ENCODE data around the gene GSTA4.

GSTA4 gene

GRCh38 chr6:52995089-52995912 is at the start of gene GSTA4:
Gene GSTA4, minus strand, starts transcription at chr6:52995284. Its CDS starts 1,041 bp downstream, at chr6:52994243.
- peak; percentile 95 for DNase-seq

DNA sequence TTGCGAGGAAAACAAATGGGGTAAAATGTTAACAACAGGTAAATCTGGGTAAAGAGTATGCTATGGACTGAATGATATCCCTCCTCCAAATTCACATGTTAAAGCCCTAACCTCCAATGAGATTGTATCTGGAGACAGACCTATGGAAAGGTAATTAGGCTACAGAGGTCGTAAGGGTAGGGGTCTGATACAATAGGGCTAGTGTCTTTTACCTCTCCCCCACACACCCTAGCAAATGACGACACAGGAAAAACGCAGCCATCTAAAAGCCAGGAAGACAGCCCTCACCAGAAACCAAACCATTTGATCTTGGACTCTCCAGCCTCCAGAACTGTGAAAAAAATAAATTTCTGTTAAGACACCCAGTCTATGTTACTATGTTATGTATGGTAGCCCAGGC is 49.5 kb upstream of the GSTA4 start:
- no peak for DNase-seq

DNA sequence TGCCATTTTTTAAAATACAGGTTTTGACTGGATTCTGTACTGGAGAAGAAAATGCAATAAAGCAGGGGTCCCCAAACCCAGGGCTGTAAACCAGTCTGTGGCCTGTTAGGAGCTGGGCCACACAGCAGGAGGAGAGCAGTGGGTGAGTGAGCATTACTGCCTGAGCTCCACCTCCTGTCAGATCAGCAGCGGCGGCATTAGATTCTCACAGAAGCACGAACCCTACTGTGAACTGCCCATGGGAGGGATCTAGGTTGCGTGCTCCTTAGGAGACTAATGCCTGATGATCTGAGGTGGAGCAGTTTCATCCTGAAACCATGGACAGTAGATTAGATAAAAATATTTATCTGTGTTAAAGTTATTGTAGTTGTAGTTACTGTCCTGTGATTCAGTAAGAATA is 49.0 kb upstream of the GSTA4 start:
- DNase-seq = no peak

GRCh38 chr6:53043581-53043980 is 48.5 kb upstream of the GSTA4 start:
- DNase-seq = no peak

DNA sequence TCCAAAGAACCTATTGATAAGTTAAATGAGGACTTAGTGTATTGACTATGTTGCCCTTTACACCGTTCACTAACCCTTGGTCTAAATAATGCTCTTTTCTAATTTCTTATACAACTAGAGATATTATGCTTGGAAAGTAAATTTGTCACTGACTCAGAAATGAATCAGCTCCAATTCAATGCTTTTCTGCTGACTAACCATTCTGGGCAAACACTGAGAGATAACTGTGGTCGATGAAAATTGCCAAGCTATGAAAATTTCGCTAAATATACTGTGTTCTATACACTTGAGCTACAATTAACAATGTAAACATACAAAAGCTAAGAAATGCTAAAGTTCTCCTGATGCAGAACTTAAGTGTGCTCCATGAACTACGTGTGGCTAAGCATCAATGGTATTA is 47.0 kb upstream of the GSTA4 start:
- no peak for DNase-seq

- no peak for DNase-seq
Measured at GRCh38 chr6:53041356-53041755, 46.3 kb upstream of the GSTA4 start.

- DNase-seq = no peak
Measured at GRCh38 chr6:53038596-53038995, 43.5 kb upstream of the GSTA4 start.

GRCh38 chr6:53038141-53038540 is 43.1 kb upstream of the GSTA4 start:
- no peak for DNase-seq

GRCh38 chr6:53035549-53036213 is 40.6 kb upstream of the GSTA4 start:
- DNase-seq = no peak

DNA sequence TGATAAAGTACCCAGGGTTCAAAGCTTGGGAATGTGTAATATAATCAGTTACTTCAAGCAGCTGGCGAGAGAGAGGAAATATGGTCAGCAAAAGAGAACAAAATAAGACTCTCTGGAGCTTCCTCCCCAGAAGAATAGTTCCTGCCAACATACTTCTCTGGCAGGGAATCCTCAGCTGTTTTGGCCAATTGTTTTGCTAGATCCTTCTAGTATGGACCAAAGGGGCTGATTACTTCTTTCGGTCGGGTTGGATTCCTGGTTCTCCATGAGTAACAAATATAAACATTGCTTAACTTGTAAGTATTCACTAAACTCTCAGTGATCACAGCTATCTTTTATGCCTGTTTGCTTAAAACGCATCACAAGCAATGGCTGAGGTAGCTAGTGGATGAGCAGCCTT is 38.7 kb upstream of the GSTA4 start:
- DNase-seq = no peak

GRCh38 chr6:53032849-53033248 is 37.8 kb upstream of the GSTA4 start:
- DNase-seq = no peak

- DNase-seq = no peak
Measured at GRCh38 chr6:53031281-53031680, 36.2 kb upstream of the GSTA4 start.

DNA sequence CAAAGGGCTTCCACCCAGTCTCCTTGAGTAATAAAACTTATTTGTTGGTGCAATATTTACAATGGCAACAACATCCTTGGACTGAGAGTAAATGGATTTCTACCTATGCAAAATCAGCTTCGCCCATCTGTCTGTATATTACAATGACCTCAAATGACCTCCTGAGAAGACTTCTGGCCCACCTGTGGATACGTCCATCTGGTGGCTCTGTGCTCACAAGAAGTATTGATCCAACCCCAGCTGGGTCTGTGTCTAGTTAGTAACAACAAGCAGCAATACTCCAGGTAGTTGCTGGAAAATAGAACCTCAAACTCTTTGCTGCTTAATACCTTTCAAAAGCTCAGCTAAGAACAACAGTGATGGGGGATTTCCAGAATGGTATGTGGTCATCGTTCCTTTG is 34.7 kb upstream of the GSTA4 start:
- DNase-seq = no peak

DNA sequence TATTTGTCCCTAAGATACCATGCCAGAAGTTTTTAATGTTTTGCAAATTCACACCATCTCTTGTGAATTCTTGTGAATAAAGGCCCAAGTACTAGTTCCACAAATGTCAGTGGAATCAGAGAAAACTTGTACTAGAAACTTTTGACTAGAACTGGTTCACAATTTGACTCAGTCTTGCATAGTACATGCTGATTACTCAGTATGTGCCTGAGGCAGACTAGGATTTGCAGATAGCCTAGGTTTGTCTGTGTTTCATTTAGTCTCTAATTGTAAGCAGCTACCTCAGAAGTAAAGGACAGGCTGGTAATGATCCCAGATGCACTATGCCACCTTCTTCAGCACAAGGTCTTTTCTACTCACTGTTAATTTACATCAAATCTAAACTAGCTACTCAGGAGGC is 34.2 kb upstream of the GSTA4 start:
- no peak for DNase-seq

DNA sequence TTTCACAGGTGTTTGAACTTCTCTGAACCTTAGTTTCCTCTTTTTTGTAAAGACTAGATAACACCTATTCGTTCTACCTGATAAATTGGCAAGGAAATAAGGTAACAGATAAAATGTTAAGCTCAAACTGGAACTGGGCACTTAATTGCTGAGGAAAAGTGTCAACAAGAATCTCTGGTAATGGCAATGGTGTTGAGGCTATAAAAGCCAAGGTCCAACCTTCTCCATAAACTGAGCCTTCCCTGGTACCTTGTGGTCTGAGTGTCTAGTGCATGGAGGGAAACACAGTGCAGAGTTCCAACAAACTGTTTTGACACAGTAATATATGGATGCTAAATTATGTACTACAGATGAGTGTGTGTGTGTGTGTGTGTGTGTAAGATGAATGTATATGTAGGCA is 33.4 kb upstream of the GSTA4 start:
- DNase-seq = no peak

- DNase-seq = no peak
Measured at GRCh38 chr6:53027131-53027718, 32.1 kb upstream of the GSTA4 start.

GRCh38 chr6:53026526-53026925 is 31.4 kb upstream of the GSTA4 start:
- no peak for DNase-seq

GRCh38 chr6:53023323-53023722 is 28.2 kb upstream of the GSTA4 start:
- DNase-seq = no peak

GRCh38 chr6:53020005-53020744 is 25.1 kb upstream of the GSTA4 start:
- DNase-seq = no peak

GRCh38 chr6:53018446-53018845 is 23.4 kb upstream of the GSTA4 start:
- DNase-seq = no peak

- DNase-seq = no peak
Measured at GRCh38 chr6:53015486-53015885, 20.4 kb upstream of the GSTA4 start.

DNA sequence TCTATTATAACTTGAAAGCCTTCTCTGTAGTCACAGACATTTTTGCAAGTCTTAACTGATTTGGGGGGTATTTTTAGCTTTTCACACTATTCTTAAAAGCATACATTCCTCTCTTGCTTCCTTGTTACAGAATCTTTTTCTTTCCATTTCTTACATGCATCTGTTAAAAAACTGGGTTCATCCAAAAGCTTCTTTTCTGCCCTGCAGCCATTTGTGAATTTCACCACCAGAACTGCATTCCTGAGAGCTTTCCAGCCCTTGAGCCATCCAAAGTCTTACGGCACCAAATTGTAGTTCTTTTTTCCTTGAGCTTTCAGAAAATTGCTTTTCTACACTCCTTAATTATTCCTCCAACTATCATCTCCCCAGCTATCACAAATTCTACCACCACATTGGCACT is 19.7 kb upstream of the GSTA4 start:
- DNase-seq = no peak

DNA sequence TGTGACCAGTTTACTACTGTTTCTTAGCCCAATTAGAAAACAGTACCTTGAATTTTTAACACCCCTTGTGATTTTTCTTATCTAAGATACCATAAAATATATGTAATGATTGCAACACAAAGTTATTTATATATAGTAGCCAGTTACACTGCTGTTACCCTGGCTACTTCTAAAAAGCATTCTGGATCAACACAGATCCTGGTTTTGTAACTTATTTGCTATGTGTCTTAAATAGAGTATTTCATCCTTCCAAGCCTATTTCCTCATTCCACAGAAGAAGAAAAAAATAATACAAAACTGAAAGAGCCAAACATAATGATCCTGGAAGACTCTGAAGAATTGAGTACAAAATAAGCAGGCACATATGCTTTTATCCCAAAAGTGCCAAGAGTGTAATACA is 19.0 kb upstream of the GSTA4 start:
- no peak for DNase-seq

- no peak for DNase-seq
Measured at GRCh38 chr6:53011979-53012378, 16.9 kb upstream of the GSTA4 start.

Measured in activated effector memory CD4-positive, alpha-beta T cell treated with anti-CD3 and anti-CD28 coated beads, Interleukin-2, amount 50 U/mL, for 16 hours (primary cell).